ENCODE measurements around the gene TMEM120A.

Gene TMEM120A

GRCh38 chr7:75969182-75969581, 25.2 kb downstream of the TMEM120A start:
- ChIA-PET CTCF (no interaction called here), POLR2A (no interaction called here)
- DNase-seq (ENCODE audit: low read depth, low spot score) = no peak
- TF ChIP-seq CTCF (IDR thresholded peaks at IDR 0.05; ENCODE audit: insufficient read depth, low read length, missing control alignments) = no peak
- no peak overlapping the region for H3K4me3 ChIP-seq (ENCODE audit: low read depth, low read length)

DNA sequence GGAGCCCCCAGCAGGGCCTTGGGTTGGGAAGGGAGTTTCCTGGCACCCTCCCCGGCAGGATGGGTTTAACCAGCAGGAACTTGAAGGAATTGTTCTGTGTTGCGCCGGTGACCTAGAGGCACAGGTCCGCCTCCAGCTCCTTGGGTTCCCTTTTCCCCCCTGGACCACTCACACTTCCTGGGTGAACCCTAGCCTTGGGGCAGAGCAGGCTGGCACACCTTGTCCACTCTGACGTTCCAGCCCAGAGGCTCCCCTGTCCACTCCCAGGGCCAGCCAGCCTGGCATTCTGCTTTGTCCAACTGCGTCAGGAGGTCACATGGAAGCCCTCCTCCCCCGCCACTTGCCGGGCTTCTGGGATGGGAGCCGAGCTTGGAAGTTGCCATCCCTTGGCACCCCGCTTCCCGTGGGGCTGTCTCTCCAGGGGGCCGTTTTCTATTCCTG, 25.8 kb downstream of the TMEM120A start:
- ChIA-PET CTCF (no interaction called here), POLR2A (no interaction called here)
- TF ChIP-seq CTCF (IDR thresholded peaks at IDR 0.05; ENCODE audit: insufficient read depth, low read length, missing control alignments) = no peak
- no peak overlapping the region for H3K4me3 ChIP-seq (ENCODE audit: low read depth, low read length)
- DNase-seq (ENCODE audit: low read depth, low spot score) = no peak

DNA sequence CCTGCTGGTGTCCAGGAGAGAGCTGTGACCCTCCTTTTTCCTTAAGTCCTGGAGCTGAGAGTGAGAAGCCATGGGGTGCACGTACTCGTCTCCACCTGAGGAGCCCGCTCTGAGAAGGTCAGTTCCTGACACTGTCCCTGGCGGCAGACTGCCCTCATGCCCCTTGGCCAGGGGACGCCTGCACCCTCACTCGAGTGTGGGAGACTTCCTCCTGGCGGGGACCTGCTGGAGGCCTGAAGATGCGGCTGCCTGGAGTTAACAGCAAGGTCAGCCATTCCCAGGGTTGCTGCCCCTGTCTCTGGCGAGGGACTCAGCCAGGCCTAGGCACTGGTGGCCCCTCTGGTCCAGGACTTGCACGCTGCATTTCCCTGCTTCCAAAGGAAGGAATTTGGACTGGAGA, 26.4 kb downstream of the TMEM120A start:
- CTCF ChIA-PET = interaction anchor here (1.0 kb wide), 1 partner anchor 102 kb away, joined by 3 read pairs; no protein-coding TSS in a partner anchor
- no peak for TF ChIP-seq CTCF (IDR thresholded peaks at IDR 0.05; ENCODE audit: insufficient read depth, low read length, missing control alignments)
- POLR2A ChIA-PET = no interaction called here
- no peak overlapping the region for H3K4me3 ChIP-seq (ENCODE audit: low read depth, low read length)
- DNase-seq (ENCODE audit: low read depth, low spot score) = no peak

- no peak for DNase-seq (ENCODE audit: low read depth, low spot score)
- POLR2A ChIA-PET = no interaction called here
- CTCF ChIA-PET = interaction anchor here (1.0 kb wide), 1 partner anchor 101 kb away, joined by 3 read pairs; no protein-coding TSS in a partner anchor
- no peak overlapping the region for H3K4me3 ChIP-seq (ENCODE audit: low read depth, low read length)
- no peak for TF ChIP-seq CTCF (IDR thresholded peaks at IDR 0.05; ENCODE audit: insufficient read depth, low read length, missing control alignments)
Observed at GRCh38 chr7:75967487-75967997, 26.9 kb downstream of the TMEM120A start.

GRCh38 chr7:75967055-75967454, 27.3 kb downstream of the TMEM120A start:
- ChIA-PET CTCF (interaction anchor here (1.0 to 1.1 kb wide), 2 partner anchors 10 to 101 kb away, joined by 3 to 5 read pairs; no protein-coding TSS in a partner anchor), POLR2A (no interaction called here)
- no peak for DNase-seq (ENCODE audit: low read depth, low spot score)
- H3K4me3 ChIP-seq (ENCODE audit: low read depth, low read length) = no peak overlapping the region
- no peak for TF ChIP-seq CTCF (IDR thresholded peaks at IDR 0.05; ENCODE audit: insufficient read depth, low read length, missing control alignments)

GRCh38 chr7:75966190-75966961, 28.0 kb downstream of the TMEM120A start:
- no peak for TF ChIP-seq CTCF (IDR thresholded peaks at IDR 0.05; ENCODE audit: insufficient read depth, low read length, missing control alignments)
- CTCF ChIA-PET = interaction anchor here (1.1 to 1.5 kb wide), 2 partner anchors 9 to 54 kb away, joined by 5 read pairs; no protein-coding TSS in a partner anchor
- POLR2A ChIA-PET = no interaction called here
- no peak for DNase-seq (ENCODE audit: low read depth, low spot score)
- no peak overlapping the region for H3K4me3 ChIP-seq (ENCODE audit: low read depth, low read length)
